GM12878 (cell line): Measurements from ENCODE around the gene KIAA0408. TPM values are rescaled to one million over a fixed set of nuclear protein-coding genes. Genes with fewer than 3 reads are reported as not detected.

ENCODE experiments used
- ATAC-seq: fragments of 200-7000 bp; cut with Tn5 transposase; 3 replicates; pipeline ENCODE4 v1.9.1; 2020; ENCODE audit warnings: mild to moderate bottlenecking, moderate library complexity
- BruUV-seq: library from RNA; stranded (reverse); fragments of 400-500 nt; replicated peaks from 2 replicates; lab custom pipeline; 2021; lab: Mats Ljungman, UMichigan
- CTCF ChIA-PET: fragments of 300-600 bp; sonication (Branson Sonifier 250); formaldehyde crosslinking; extraction: SDS; loops from one replicate; lab custom pipeline; 2021; ENCODE audit warnings: inconsistent platforms; lab: Yijun Ruan, JAX
- POLR2A ChIA-PET: fragments of 350-600 bp; formaldehyde crosslinking; extraction: SDS; loops from one replicate; lab custom pipeline; 2021; ENCODE audit warnings: inconsistent platforms; lab: Charles Lee
- RAD21 ChIA-PET: fragments of 300-600 bp; sonication (Branson Sonifier 250); formaldehyde crosslinking; loops from one replicate; lab custom pipeline; 2023; ENCODE audit warnings: antibody characterized with exemption; ENCODE audit not compliant: unreplicated experiment; lab: Charles Lee
- SMC1A ChIA-PET: fragments of 300-600 bp; sonication (Branson Sonifier 250); formaldehyde crosslinking; loops from one replicate; lab custom pipeline; 2023; ENCODE audit not compliant: unreplicated experiment, uncharacterized antibody; lab: Charles Lee
- DNase-seq: peaks from one replicate; pipeline ENCODE4 v3.0.0-alpha.2; 2011; ENCODE audit warnings: low read depth, low spot score
- FAIRE-seq: peaks from 3 replicates; lab custom pipeline; 2011; peaks lifted over from hg19 to GRCh38; lab: Jason Lieb, UNC
- H2AFZ ChIP-seq: 2 replicates; pipeline ENCODE4 v1.6.0; 2011; ENCODE audit warnings: low read depth, low read length, control low read depth; ENCODE audit not compliant: control insufficient read depth
- H3K27ac ChIP-seq: 2 replicates; pipeline ENCODE4 v1.5.1; 2011; ENCODE audit warnings: control low read depth; ENCODE audit not compliant: control insufficient read depth, insufficient read depth
- H3K27me3 ChIP-seq, 2 experiments: replicated peaks in 1 of 2; 2 replicates each; pipeline versions ENCODE4 v1.6.0 to v1.6.1; 2011; ENCODE audit warnings: low read length in 1 of 2; ENCODE audit not compliant: control insufficient read depth in 2 of 2, insufficient read depth in 2 of 2
- H3K36me3 ChIP-seq, 2 experiments: 2 replicates each; pipeline ENCODE4 v1.5.1; 2011; ENCODE audit warnings: low read length in 1 of 2; ENCODE audit not compliant: control insufficient read depth in 2 of 2, insufficient read depth in 2 of 2
- H3K4me1 ChIP-seq: 2 replicates; pipeline ENCODE4 v1.6.1; 2011; ENCODE audit warnings: mild to moderate bottlenecking, low read length, moderate library complexity, mixed read lengths; ENCODE audit not compliant: control insufficient read depth, insufficient read depth
- H3K4me2 ChIP-seq: 2 replicates; pipeline ENCODE4 v1.6.0; 2011; ENCODE audit warnings: control low read depth; ENCODE audit not compliant: control insufficient read depth, insufficient read depth
- H3K4me3 ChIP-seq: fragments of 200-600 bp; sonication (generic); 2 replicates; pipeline ENCODE4 v1.5.1; 2016
- H3K79me2 ChIP-seq: 2 replicates; pipeline ENCODE4 v1.6.0; 2011; ENCODE audit warnings: low read length; ENCODE audit not compliant: control insufficient read depth, insufficient read depth
- H3K9ac ChIP-seq: 2 replicates; pipeline ENCODE4 v1.8.0; 2011; ENCODE audit warnings: low read length, control low read depth, mixed read lengths; ENCODE audit not compliant: control insufficient read depth, insufficient read depth
- H3K9me3 ChIP-seq: replicated peaks from 3 replicates; pipeline ENCODE4 v1.5.1; 2011; ENCODE audit warnings: mild to moderate bottlenecking, low read length; ENCODE audit not compliant: control insufficient read depth, insufficient read depth
- H4K20me1 ChIP-seq: 2 replicates; pipeline ENCODE4 v1.6.0; 2011; ENCODE audit not compliant: control insufficient read depth, insufficient read depth
- CBX5 ChIP-seq: sonication (generic); IDR thresholded peaks from 2 replicates; pipeline ENCODE4 v1.6.1; 2016; ENCODE audit warnings: low read depth, moderate library complexity, mild to moderate bottlenecking, inconsistent platforms
- MTA2 ChIP-seq: fragments of 450-650 bp; IDR thresholded peaks from 2 replicates; pipeline ENCODE4 v1.6.1; 2016; ENCODE audit warnings: low read depth, mild to moderate bottlenecking, moderate library complexity
- RAD21 ChIP-seq: IDR thresholded peaks from 2 replicates; pipeline ENCODE4 v1.6.1; 2011; ENCODE audit warnings: mild to moderate bottlenecking, low read depth, low read length, moderate library complexity; ENCODE audit not compliant: insufficient read depth
- ZNF687 ChIP-seq: fragments of 450-650 bp; IDR thresholded peaks from 2 replicates; pipeline ENCODE4 v1.6.1; 2017; ENCODE audit warnings: mild to moderate bottlenecking, moderate library complexity
- WGBS: methylation state at CpG from one replicate; pipeline ENCODE4 v1.1.6; 2016; ENCODE audit warnings: low lambda C conversion rate; ENCODE audit not compliant: insufficient replicate concordance, insufficient coverage; ENCODE audit errors: missing lambda C conversion rate; 5-methylcytosine and 5-hydroxymethylcytosine counted together
- in situ Hi-C: fragments of 300-500 bp; cut with MboI; formaldehyde crosslinking; loops from 9 replicates; pipeline ENCODE4 v1.14.3; 2018; ENCODE audit warnings: mixed read lengths
- intact Hi-C: fragments of 100-400 bp; cut with micrococcal nuclease; formaldehyde crosslinking; loops from one replicate; pipeline ENCODE4 v1.14.2; 2022; ENCODE audit not compliant: unreplicated experiment
- polyA plus RNA-seq, 11 experiments: library from polyadenylated mRNA; depleted of rRNA in 4 of 11; unstranded in 6 of 11; stranded (reverse) in 5 of 11; fragments of >200 nt; fragmentation: Nextera tagmentation in 4 of 11; fragmentation: Illumina TruSeq in 1 of 11; extraction: Ambion mirVana in 4 of 11; extraction: Trizol in 1 of 11; gene quantifications; 1 replicate in 1 of 11; 2 replicates in 10 of 11; pipeline versions ENCODE4 v1.2.1 to v1.2.3, GENCODE V29; 2011 to 2016; ENCODE audit warnings: inconsistent platforms in 2 of 11, missing spikeins in 2 of 11, low read depth in 1 of 11
- total RNA-seq, 4 experiments: library from RNA; depleted of rRNA in 3 of 4; stranded (reverse); fragments of >200 nt in 3 of 4; fragmentation: Illumina TruSeq in 1 of 4; extraction: Trizol in 1 of 4; gene quantifications; 2 replicates each; pipeline versions ENCODE4 v1.2.1 to v1.2.3, GENCODE V29; 2013 to 2021

KIAA0408 gene
- total and polyA plus RNA-seq, 10 of the 15 experiments (the other 5 are each of a cell fraction or from before 2014, with no cell fraction given), result 0.03 to 0.30 (median 0.06) TPM; not detected in 4

- Histone ChIP-seq H2AFZ (no peak overlapping the region), H4K20me1 (no peaks in the 10 kb centered on the region), H3K27me3 (no peaks in the 10 kb centered on the region), H3K9me3 (no peaks in the 10 kb centered on the region), H3K36me3 (no peaks in the 10 kb centered on the region), H3K4me3 (no peak overlapping the region), H3K27ac (no peak overlapping the region), H3K9ac (no peak overlapping the region), H3K79me2 (no peaks in the 10 kb centered on the region), H3K4me1 (no peaks in the 10 kb centered on the region), H3K4me2 (no peak overlapping the region)
- DNase-seq, result no peak
- POLR2A ChIA-PET, result no interaction called here
- CTCF ChIA-PET, result interaction anchor here (0.9 to 3.9 kb wide), 5 partner anchors 9 to 43 kb away, joined by 3 to 14 read pairs (median 5); no protein-coding TSS in a partner anchor
- RAD21 ChIA-PET, result no interaction called here
- SMC1A ChIA-PET, result interaction anchor here (1.6 to 2.3 kb wide), 3 partner anchors 10 to 20 kb away, joined by 5 to 9 read pairs (median 6); no protein-coding TSS in a partner anchor
- no peak for ATAC-seq
- WGBS, result 21% methylated on average over 1 of the region's 1 CpG
- in situ Hi-C loops, result no loop called here
- FAIRE-seq, result no peak
- BruUV-seq, result no TSS peak
- TF ChIP-seq MTA2, result no peak
- no peak for TF ChIP-seq CBX5
- TF ChIP-seq RAD21, result no peak
- TF ChIP-seq ZNF687, result no peak
- intact Hi-C loops, result no loop called here
These were observed 38.2 kb upstream of the KIAA0408 start for GRCh38 chr6:127497410-127497809.
